Activated naive CD8-positive, alpha-beta T cell treated with anti-CD3 and anti-CD28 coated beads, Interleukin-2, amount 50 U/mL, for 24 hours (primary cell): ENCODE results near the gene TMPRSS2.

Experiments used
- ATAC-seq: fragments of 150-1000 bp; cut with Tn5 transposase; one replicate; pipeline ENCODE4 v1.10.0; 2021
- DNase-seq: peaks from one replicate; pipeline ENCODE4 v3.0.0; 2021
- H3K27ac Mint-ChIP-seq: one replicate; pipeline ENCODE4 v1.8.0; 2021; ENCODE audit warnings: mild to moderate bottlenecking, mixed read lengths
- H3K27me3 Mint-ChIP-seq: one replicate; pipeline ENCODE4 v1.8.0; 2021; ENCODE audit warnings: mixed read lengths
- H3K36me3 Mint-ChIP-seq: one replicate; pipeline ENCODE4 v1.8.0; 2021; ENCODE audit warnings: low read depth, mixed read lengths
- H3K4me1 Mint-ChIP-seq: one replicate; pipeline ENCODE4 v1.8.0; 2021; ENCODE audit warnings: mixed read lengths
- H3K4me3 Mint-ChIP-seq: one replicate; pipeline ENCODE4 v1.8.0; 2021; ENCODE audit warnings: mild to moderate bottlenecking, moderate library complexity, mixed read lengths
- H3K9me3 Mint-ChIP-seq: one replicate; pipeline ENCODE4 v1.8.0; 2021; ENCODE audit warnings: mixed read lengths

Gene TMPRSS2

GRCh38 chr21:41507521-41508414 lies at the start of gene TMPRSS2:
TMPRSS2 (minus strand) TSS chr21:41508158; CDS start chr21:41498133, 10,025 bp downstream.
- H3K36me3 Mint-ChIP-seq, result no peaks in the 10 kb centered on the region
- no peak within 1 kb of the TSS for H3K27ac Mint-ChIP-seq
- H3K4me3 Mint-ChIP-seq, result no peak within 1 kb of the TSS
- H3K4me1 Mint-ChIP-seq, result peaks cover 2% of the 10 kb centered on the region
- DNase-seq, result no peak
- H3K9me3 Mint-ChIP-seq, result no peaks in the 10 kb centered on the region
- no peak for ATAC-seq
- peaks cover 39% of the 10 kb centered on the region for H3K27me3 Mint-ChIP-seq

GRCh38 chr21:41555057-41555456 lies 47.1 kb upstream of the TMPRSS2 start:
- Mint-ChIP-seq H3K4me1 (peaks cover 7% of the 10 kb centered on the region), H3K27ac (no peak overlapping the region)

GRCh38 chr21:41552254-41552653 lies 44.3 kb upstream of the TMPRSS2 start:
- Mint-ChIP-seq H3K4me3 (no peak overlapping the region), H3K27me3 (peaks cover 11% of the 10 kb centered on the region), H3K36me3 (no peaks in the 10 kb centered on the region), H3K4me1 (no peaks in the 10 kb centered on the region), H3K9me3 (no peaks in the 10 kb centered on the region), H3K27ac (no peak overlapping the region)
- ATAC-seq, result no peak
- no peak for DNase-seq

More at GRCh38 chr21:41555057-41555456, 47.1 kb upstream of the TMPRSS2 start:
- no peak for DNase-seq
- Mint-ChIP-seq H3K27me3 (peaks cover 14% of the 10 kb centered on the region), H3K4me3 (no peak overlapping the region), H3K9me3 (no peaks in the 10 kb centered on the region), H3K36me3 (no peaks in the 10 kb centered on the region)
- ATAC-seq, result no peak

GRCh38 chr21:41548781-41549180 lies 40.8 kb upstream of the TMPRSS2 start:
- DNase-seq, result no peak
- H3K4me3 Mint-ChIP-seq, result no peak overlapping the region
- no peaks in the 10 kb centered on the region for H3K4me1 Mint-ChIP-seq
- no peaks in the 10 kb centered on the region for H3K9me3 Mint-ChIP-seq
- ATAC-seq, result no peak
- H3K27me3 Mint-ChIP-seq, result peaks cover 9% of the 10 kb centered on the region
- H3K27ac Mint-ChIP-seq, result no peak overlapping the region
- no peaks in the 10 kb centered on the region for H3K36me3 Mint-ChIP-seq

GRCh38 chr21:41547111-41547510 lies 39.2 kb upstream of the TMPRSS2 start:
- no peak overlapping the region for H3K27ac Mint-ChIP-seq
- H3K27me3 Mint-ChIP-seq, result peaks cover 19% of the 10 kb centered on the region
- H3K4me1 Mint-ChIP-seq, result no peaks in the 10 kb centered on the region
- H3K9me3 Mint-ChIP-seq, result no peaks in the 10 kb centered on the region
- DNase-seq (no peak), ATAC-seq (no peak)
- no peak overlapping the region for H3K4me3 Mint-ChIP-seq
- H3K36me3 Mint-ChIP-seq, result no peaks in the 10 kb centered on the region

GRCh38 chr21:41545500-41546359 lies 37.8 kb upstream of the TMPRSS2 start:
- Mint-ChIP-seq H3K4me1 (no peaks in the 10 kb centered on the region), H3K27me3 (peaks cover 20% of the 10 kb centered on the region), H3K4me3 (no peak overlapping the region), H3K27ac (no peak overlapping the region), H3K36me3 (no peaks in the 10 kb centered on the region), H3K9me3 (no peaks in the 10 kb centered on the region)
- DNase-seq, result no peak
- ATAC-seq, result no peak

GRCh38 chr21:41542727-41543126 lies 34.8 kb upstream of the TMPRSS2 start:
- DNase-seq (no peak), ATAC-seq (no peak)
- Mint-ChIP-seq H3K9me3 (no peaks in the 10 kb centered on the region), H3K27ac (no peak overlapping the region), H3K36me3 (no peaks in the 10 kb centered on the region), H3K4me3 (no peak overlapping the region), H3K4me1 (no peaks in the 10 kb centered on the region), H3K27me3 (peaks cover 19% of the 10 kb centered on the region)

- no peak overlapping the region for H3K27ac Mint-ChIP-seq
- DNase-seq (no peak), ATAC-seq (no peak)
- H3K4me3 Mint-ChIP-seq, result no peak overlapping the region
- peaks cover 8% of the 10 kb centered on the region for H3K27me3 Mint-ChIP-seq
- no peaks in the 10 kb centered on the region for H3K9me3 Mint-ChIP-seq
- no peaks in the 10 kb centered on the region for H3K36me3 Mint-ChIP-seq
- H3K4me1 Mint-ChIP-seq, result no peaks in the 10 kb centered on the region
Measured at GRCh38 chr21:41537356-41537755, 29.4 kb upstream of the TMPRSS2 start.

GRCh38 chr21:41536827-41537103 lies 28.8 kb upstream of the TMPRSS2 start:
- ATAC-seq (no peak), DNase-seq (no peak)
- H3K27ac Mint-ChIP-seq, result no peak overlapping the region
- H3K36me3 Mint-ChIP-seq, result no peaks in the 10 kb centered on the region
- peaks cover 4% of the 10 kb centered on the region for H3K27me3 Mint-ChIP-seq
- no peaks in the 10 kb centered on the region for H3K9me3 Mint-ChIP-seq
- no peak overlapping the region for H3K4me3 Mint-ChIP-seq
- H3K4me1 Mint-ChIP-seq, result no peaks in the 10 kb centered on the region

GRCh38 chr21:41536076-41536826 lies 28.3 kb upstream of the TMPRSS2 start:
- Mint-ChIP-seq H3K27ac (no peak overlapping the region), H3K4me3 (no peak overlapping the region), H3K4me1 (no peaks in the 10 kb centered on the region), H3K27me3 (peaks cover 5% of the 10 kb centered on the region), H3K36me3 (no peaks in the 10 kb centered on the region), H3K9me3 (no peaks in the 10 kb centered on the region)
- ATAC-seq (no peak), DNase-seq (no peak)

GRCh38 chr21:41530366-41530765 lies 22.4 kb upstream of the TMPRSS2 start:
- Mint-ChIP-seq H3K4me3 (no peak overlapping the region), H3K4me1 (no peaks in the 10 kb centered on the region), H3K27ac (no peak overlapping the region), H3K27me3 (peaks cover 4% of the 10 kb centered on the region), H3K36me3 (no peaks in the 10 kb centered on the region), H3K9me3 (no peaks in the 10 kb centered on the region)
- DNase-seq (no peak), ATAC-seq (no peak)

GRCh38 chr21:41529769-41530168 lies 21.8 kb upstream of the TMPRSS2 start:
- Mint-ChIP-seq H3K27ac (no peak overlapping the region), H3K36me3 (no peaks in the 10 kb centered on the region), H3K4me1 (no peaks in the 10 kb centered on the region), H3K27me3 (peaks cover 5% of the 10 kb centered on the region), H3K9me3 (no peaks in the 10 kb centered on the region), H3K4me3 (no peak overlapping the region)
- ATAC-seq (no peak), DNase-seq (no peak)

GRCh38 chr21:41526478-41527087 lies 18.6 kb upstream of the TMPRSS2 start:
- H3K4me3 Mint-ChIP-seq, result no peak overlapping the region
- no peak for DNase-seq
- no peaks in the 10 kb centered on the region for H3K36me3 Mint-ChIP-seq
- no peaks in the 10 kb centered on the region for H3K4me1 Mint-ChIP-seq
- H3K27me3 Mint-ChIP-seq, result peaks cover 6% of the 10 kb centered on the region
- no peak overlapping the region for H3K27ac Mint-ChIP-seq
- no peak for ATAC-seq
- no peaks in the 10 kb centered on the region for H3K9me3 Mint-ChIP-seq

GRCh38 chr21:41523175-41523574 lies 15.2 kb upstream of the TMPRSS2 start:
- Mint-ChIP-seq H3K27ac (no peak overlapping the region), H3K4me3 (no peak overlapping the region), H3K27me3 (peaks cover 4% of the 10 kb centered on the region), H3K36me3 (no peaks in the 10 kb centered on the region), H3K9me3 (no peaks in the 10 kb centered on the region), H3K4me1 (peaks cover 2% of the 10 kb centered on the region)
- ATAC-seq (no peak), DNase-seq (no peak)
